HG03039 (cell line): ENCODE data around the gene IL1RN.

Experiments
- ATAC-seq: cut with Tn5 transposase; IDR thresholded peaks from one replicate; pipeline ENCODE4 v1.9.1; 2021; ENCODE audit warnings: mild to moderate bottlenecking, moderate library complexity; ENCODE audit not compliant: unreplicated experiment

Gene IL1RN

GRCh38 chr2:113155331-113155730, 27.9 kb downstream of the IL1RN start:
- ATAC-seq: no peak

GRCh38 chr2:113156278-113157117, 29.1 kb downstream of the IL1RN start:
- no peak for ATAC-seq

DNA sequence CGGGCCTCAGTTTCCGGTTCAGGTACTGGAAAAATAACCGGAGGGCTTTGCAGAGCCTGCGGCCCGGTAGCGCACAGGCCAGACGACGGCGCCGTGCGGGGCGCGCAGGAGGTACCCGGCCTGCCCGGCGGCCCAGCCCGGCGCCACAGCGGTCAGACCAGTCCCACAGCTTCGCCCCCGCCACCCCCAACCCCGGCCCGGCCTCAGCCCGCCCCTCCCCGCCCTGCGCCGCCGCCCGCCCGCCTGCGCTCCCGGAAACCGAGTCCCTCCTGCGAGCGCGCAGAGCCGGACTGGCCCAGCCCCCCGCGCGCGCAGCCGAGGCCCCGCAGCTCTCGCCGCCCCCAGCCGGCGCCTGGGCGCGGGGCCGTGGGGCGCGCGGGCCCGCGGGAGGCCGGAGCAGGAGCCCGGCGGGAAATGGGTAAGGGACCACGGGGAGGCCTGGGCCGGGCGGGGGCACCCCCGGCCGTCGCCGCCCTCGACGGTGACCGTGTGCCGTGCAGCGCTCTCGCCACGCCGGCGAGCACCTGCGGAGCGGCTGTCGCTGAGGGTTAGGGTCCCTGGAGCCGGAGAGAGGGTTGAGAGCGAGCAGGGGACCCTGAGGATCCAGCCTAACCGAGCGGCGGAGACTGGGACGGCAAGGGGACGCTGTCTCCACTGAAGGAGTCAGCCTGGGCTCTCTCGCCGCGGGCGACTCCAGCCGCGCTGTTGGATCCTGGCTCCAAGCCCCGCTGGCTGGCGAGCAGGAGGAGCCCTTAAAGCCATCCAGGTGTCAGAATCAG, 29.9 kb downstream of the IL1RN start:
- ATAC-seq: peak; percentile 49

DNA sequence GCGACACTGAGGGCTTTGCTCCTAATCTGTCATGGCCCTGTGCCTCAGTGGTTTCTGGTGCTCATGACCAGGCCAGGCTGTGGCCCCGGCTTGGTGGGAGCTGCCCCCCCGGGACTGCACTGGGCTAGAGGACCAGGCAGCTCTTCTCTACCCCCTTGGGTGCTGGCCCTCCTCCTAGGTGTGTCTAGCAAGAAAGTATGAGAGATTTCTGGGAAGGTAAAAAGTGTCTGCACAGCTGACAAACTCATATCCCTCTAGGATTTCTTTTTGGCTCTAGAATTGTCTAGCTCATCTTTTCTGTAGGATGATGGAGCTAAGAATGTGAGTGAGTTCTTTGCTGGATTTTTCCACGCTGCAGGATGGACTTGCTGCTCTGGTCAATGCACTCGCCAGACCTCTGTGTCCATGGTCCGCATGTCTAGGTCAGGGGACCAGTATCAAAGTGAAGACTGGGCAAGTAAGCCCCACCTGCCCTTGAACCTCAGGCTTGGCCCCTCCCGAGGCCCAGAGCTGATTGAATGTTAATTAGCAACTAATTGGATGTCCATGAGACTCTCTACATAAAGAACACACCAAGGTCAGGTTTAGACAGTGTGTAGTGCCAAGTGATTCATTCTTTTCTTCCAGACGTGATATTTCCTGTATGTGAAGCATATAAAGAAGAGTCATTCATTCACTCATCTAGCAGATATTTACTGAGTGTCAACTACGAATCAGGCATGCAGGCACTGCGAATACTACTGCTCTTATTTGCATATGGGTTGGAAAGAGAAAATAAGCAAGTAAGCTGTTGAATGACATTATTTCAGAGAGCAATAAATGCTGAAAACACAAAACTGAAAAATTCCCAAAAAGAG, 30.7 kb downstream of the IL1RN start:
- ATAC-seq: no peak

DNA sequence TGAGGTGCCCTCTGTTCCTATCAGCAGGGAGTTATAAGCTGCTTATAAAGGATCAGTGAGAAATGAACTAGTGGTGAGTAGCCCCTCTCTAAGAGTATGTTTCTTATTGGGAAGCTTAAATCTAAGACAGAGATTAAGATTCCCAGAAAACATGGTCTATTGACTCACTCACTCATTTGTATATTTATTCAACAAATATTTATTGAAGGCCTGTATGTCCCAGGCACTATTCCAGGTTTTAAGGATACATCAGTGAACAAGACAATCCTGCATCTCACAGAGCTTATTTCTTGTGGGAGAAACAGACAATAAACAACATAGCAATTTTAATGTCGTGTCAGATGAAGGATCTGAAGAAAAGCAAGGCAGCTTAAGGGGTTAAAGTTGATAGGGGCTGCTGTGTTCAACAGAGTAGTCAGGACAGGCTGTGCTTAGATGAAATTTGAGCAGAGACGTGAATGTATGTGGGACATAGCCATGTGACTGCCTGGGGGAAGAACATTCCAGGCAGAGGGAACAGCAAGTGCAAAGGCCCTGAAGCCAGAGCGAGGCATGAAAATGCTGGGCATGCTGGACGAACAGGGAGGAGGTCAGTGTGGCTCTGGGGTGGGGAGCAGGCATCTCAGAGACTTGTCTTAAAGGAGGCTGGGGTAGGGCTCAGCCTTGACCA, 31.6 kb downstream of the IL1RN start:
- ATAC-seq: no peak

GRCh38 chr2:113160248-113160647, 32.9 kb downstream of the IL1RN start:
- no peak for ATAC-seq

GRCh38 chr2:113160962-113161361, 33.6 kb downstream of the IL1RN start:
- no peak for ATAC-seq

- ATAC-seq: no peak
Measured at GRCh38 chr2:113162173-113162572, 34.8 kb downstream of the IL1RN start.

- no peak for ATAC-seq
Measured at GRCh38 chr2:113162869-113163268, 35.5 kb downstream of the IL1RN start.

- no peak for ATAC-seq
Measured at GRCh38 chr2:113164215-113164929, 37.0 kb downstream of the IL1RN start.

DNA sequence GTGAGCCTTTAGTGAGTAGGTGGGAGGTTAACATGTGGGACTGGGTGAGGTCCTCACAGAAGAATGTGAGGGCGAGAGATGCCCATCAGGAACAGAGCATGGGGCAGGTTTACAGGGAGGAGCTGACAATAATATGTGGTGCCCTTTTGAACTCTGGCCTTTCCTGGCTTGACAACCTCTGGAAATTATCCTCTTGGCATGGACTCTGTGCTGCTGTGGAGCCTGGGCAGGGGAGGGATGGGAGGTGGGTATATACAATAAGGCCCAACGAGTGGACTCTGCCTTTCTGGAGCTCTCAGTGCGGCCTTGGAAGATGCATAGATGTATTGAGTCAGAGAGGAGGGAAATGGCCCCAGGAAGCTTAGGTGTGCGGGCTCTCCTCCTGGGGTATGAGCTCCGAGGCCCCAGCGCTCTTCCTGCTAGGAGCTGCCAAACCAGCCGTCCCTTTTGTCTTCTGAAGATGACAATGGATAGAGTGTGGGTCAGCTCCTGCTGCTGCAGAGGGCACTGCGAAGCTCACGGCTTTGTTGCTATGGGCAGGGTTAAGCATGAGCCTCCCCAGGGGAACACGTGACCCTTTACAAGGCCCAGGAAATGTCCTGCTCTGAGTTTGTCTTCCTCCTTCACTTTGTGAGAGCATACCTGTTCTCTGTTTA, 37.7 kb downstream of the IL1RN start:
- no peak for ATAC-seq

DNA sequence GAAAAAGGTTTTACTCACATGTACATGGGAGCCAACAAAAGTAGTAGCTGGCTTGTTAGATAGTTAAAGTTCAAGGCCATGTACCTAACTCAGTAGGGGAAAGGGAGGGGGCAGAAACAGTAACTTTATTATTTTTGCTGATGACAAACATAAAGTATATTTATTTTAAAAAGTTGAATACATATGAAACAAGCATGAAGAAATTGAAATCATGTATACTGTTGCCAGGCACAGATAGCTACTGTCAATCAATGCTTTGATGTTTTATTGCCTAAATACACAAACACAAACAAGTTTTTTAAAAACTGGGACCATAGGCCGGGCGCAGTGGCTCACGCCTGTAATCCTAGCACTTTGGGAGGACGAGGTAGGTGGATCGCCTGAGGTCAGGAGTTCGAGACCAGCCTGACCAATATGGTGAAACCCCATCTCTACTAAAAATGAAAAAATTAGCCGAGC, 38.8 kb downstream of the IL1RN start:
- ATAC-seq: no peak

GRCh38 chr2:113167115-113167932, 39.9 kb downstream of the IL1RN start:
- ATAC-seq: no peak

DNA sequence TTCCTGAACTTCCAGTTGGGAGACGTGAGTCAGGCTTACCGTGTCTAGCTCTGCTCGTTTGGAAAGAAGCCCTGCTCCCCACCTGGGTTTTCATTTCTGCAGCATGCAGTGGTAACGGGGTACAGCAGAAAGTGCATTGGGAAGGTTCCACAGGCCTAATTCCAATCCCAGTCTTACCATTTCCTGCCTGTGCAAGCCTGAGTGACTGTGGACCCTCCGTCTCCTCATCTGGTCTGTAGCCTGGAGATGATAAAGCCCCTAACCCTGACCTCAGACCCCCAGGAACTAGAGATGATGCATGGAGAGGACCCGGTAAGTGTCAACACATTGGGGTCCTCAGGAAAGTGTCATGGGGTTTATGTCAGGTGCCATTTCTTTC, 40.6 kb downstream of the IL1RN start:
- no peak for ATAC-seq

GRCh38 chr2:113169002-113169530, 41.7 kb downstream of the IL1RN start:
- no peak for ATAC-seq

GRCh38 chr2:113169586-113169985, 42.2 kb downstream of the IL1RN start:
- no peak for ATAC-seq

- no peak for ATAC-seq
Measured at GRCh38 chr2:113171334-113172075, 44.1 kb downstream of the IL1RN start.
